GM21515 (cell line): ENCODE data around the gene TAS2R14.

Experiments
- ATAC-seq: cut with Tn5 transposase; IDR thresholded peaks from one replicate; pipeline ENCODE4 v1.9.1; 2021; ENCODE audit not compliant: unreplicated experiment

The TAS2R14 gene

GRCh38 chr12:10939163-10939562 lies at the start of gene TAS2R14:
TAS2R14 (minus strand) TSS chr12:10939263; CDS start chr12:10939207, 56 bp downstream.
- no peak for ATAC-seq

GRCh38 chr12:10986812-10987211 lies 47.7 kb upstream of the TAS2R14 start, which contains the start of gene TAS2R50:
TAS2R50 (minus strand) TSS chr12:10986912; CDS start chr12:10986860, 52 bp downstream.
- ATAC-seq: no peak

- ATAC-seq: no peak
Observed at GRCh38 chr12:10982244-10982643, 43.2 kb upstream of the TAS2R14 start.

GRCh38 chr12:10974965-10975364 lies 35.9 kb upstream of the TAS2R14 start:
- ATAC-seq: no peak

GRCh38 chr12:10968765-10969456 lies 29.8 kb upstream of the TAS2R14 start:
- no peak for ATAC-seq

GRCh38 chr12:10967409-10967808 lies 28.3 kb upstream of the TAS2R14 start:
- no peak for ATAC-seq

GRCh38 chr12:10966314-10966713 lies 27.3 kb upstream of the TAS2R14 start:
- ATAC-seq: no peak

GRCh38 chr12:10965476-10965875 lies 26.4 kb upstream of the TAS2R14 start:
- no peak for ATAC-seq

GRCh38 chr12:10960211-10960610 lies 21.1 kb upstream of the TAS2R14 start:
- ATAC-seq: no peak

- ATAC-seq: no peak
Observed at GRCh38 chr12:10959804-10960203, 20.7 kb upstream of the TAS2R14 start.

GRCh38 chr12:10957741-10958140 lies 18.7 kb upstream of the TAS2R14 start:
- no peak for ATAC-seq

GRCh38 chr12:10956085-10956484 lies 17.0 kb upstream of the TAS2R14 start:
- no peak for ATAC-seq

GRCh38 chr12:10952645-10953044 lies 13.6 kb upstream of the TAS2R14 start:
- no peak for ATAC-seq

GRCh38 chr12:10943167-10943566 lies 4.1 kb upstream of the TAS2R14 start:
- no peak for ATAC-seq

GRCh38 chr12:10941916-10942607 lies 3.0 kb upstream of the TAS2R14 start:
- ATAC-seq: no peak

- ATAC-seq: no peak
Observed at GRCh38 chr12:10941369-10941768, 2.3 kb upstream of the TAS2R14 start.

GRCh38 chr12:10940389-10940788 lies 1.3 kb upstream of the TAS2R14 start:
- ATAC-seq: no peak

GRCh38 chr12:10936506-10936905 lies 2.6 kb downstream of the TAS2R14 start:
- no peak for ATAC-seq

GRCh38 chr12:10928746-10929286 lies 10.2 kb downstream of the TAS2R14 start, which contains the start of gene PRH2:
PRH2 (plus strand) TSS chr12:10929236; CDS start chr12:10929274, 38 bp downstream.
- ATAC-seq: no peak

- no peak for ATAC-seq
Observed at GRCh38 chr12:10926269-10926668, 12.8 kb downstream of the TAS2R14 start.

GRCh38 chr12:10919809-10920208 lies 19.3 kb downstream of the TAS2R14 start:
- no peak for ATAC-seq

- no peak for ATAC-seq
Observed at GRCh38 chr12:10910380-10910779, 28.7 kb downstream of the TAS2R14 start.
